ENCODE measurements around the gene POLR1B. TPM values are rescaled to one million over a fixed set of nuclear protein-coding genes. Genes with fewer than 3 reads are reported as not detected.
"Not testable (repeated sequence)": the region's sequence is repeated elsewhere in the genome, so short reads cannot be mapped to it uniquely, and the experiment has no call there.

POLR1B gene
- total and polyA plus RNA-seq, 10 of the 15 experiments (the other 5 are each of a cell fraction or from before 2014, with no cell fraction given): 13.4 to 55.8 (median 35.9) TPM

DNA sequence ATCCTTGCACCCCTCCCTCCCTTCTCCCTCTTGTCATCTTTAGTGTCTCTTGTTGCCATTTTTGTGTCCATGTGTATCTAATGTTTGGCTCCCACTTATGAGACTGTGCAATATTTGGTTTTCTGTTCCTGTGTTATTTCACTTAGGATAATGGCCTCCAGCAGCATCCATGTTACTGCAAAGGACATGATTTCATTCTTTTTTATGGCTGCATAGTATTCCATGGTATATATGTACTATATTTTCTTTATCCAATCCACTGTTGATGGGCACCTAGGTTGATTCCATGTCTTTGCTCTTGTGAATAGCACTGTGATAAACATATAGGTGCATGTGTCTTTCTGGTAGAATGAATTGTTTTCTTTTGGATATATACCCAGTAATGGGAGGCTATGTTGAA lies 5.6 kb upstream of the POLR1B start:
- BruUV-seq (replicated peaks); H3K79me2 ChIP-seq (ENCODE audit: control insufficient read depth, insufficient read depth, low read length); intact Hi-C loops (cut with micrococcal nuclease; ENCODE audit: unreplicated experiment); H3K9ac ChIP-seq (ENCODE audit: control insufficient read depth, insufficient read depth, low read length); H3K4me2 ChIP-seq (ENCODE audit: control insufficient read depth, insufficient read depth); H3K27me3 ChIP-seq (replicated peaks in 1 of 2; ENCODE audit: control insufficient read depth in 2 of 2, insufficient read depth in 2 of 2, low read length in 1 of 2); DNase-seq (ENCODE audit: low read depth, low spot score); H3K4me1 ChIP-seq (ENCODE audit: control insufficient read depth, insufficient read depth, low read length); RAD21 ChIA-PET (ENCODE audit: unreplicated experiment); POLR2A ChIA-PET; H3K9me3 ChIP-seq (replicated peaks; ENCODE audit: control insufficient read depth, insufficient read depth, low read length); H4K20me1 ChIP-seq (ENCODE audit: control insufficient read depth, insufficient read depth); H3K27ac ChIP-seq (ENCODE audit: control insufficient read depth, insufficient read depth); H2AFZ ChIP-seq (ENCODE audit: control insufficient read depth, low read depth, low read length); ATAC-seq; H3K4me3 ChIP-seq; SMC1A ChIA-PET (ENCODE audit: uncharacterized antibody, unreplicated experiment); H3K36me3 ChIP-seq (ENCODE audit: control insufficient read depth in 2 of 2, insufficient read depth in 2 of 2, low read length in 1 of 2); FAIRE-seq; in situ Hi-C loops (cut with MboI): not testable (repeated sequence)
- CTCF ChIA-PET: interaction anchor here (1.1 kb wide), 1 partner anchor 57 kb away, joined by 4 read pairs; no protein-coding TSS in a partner anchor

DNA sequence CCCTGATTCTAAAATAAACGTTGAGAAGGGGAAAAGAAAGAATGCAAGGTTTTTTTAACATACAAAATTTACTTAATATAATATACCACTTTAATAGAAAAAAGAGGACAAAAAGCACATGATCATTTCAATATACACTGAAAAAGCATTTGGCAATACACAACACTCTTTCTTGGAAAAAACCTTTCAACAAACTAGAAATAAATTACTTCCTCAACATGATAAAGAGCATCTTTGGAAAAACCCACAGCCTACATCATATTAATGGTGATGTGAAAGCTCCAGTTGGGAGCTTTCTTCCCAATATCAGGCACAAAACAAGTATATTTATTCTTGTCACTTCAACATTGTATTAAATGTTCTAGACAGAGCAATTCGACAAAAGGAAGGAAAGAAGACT lies 3.0 kb upstream of the POLR1B start:
- Histone ChIP-seq H4K20me1 (ENCODE audit: control insufficient read depth, insufficient read depth) (no peaks in the 10 kb centered on the region), H3K4me2 (ENCODE audit: control insufficient read depth, insufficient read depth) (no peak overlapping the region), H3K36me3 (ENCODE audit: control insufficient read depth in 2 of 2, insufficient read depth in 2 of 2, low read length in 1 of 2) (no peaks in the 10 kb centered on the region), H3K9me3 (replicated peaks; ENCODE audit: control insufficient read depth, insufficient read depth, low read length) (no peaks in the 10 kb centered on the region), H3K27ac (ENCODE audit: control insufficient read depth, insufficient read depth) (no peak overlapping the region), H3K79me2 (ENCODE audit: control insufficient read depth, insufficient read depth, low read length) (peaks cover 23% of the 10 kb centered on the region), H2AFZ (ENCODE audit: control insufficient read depth, low read depth, low read length) (no peak overlapping the region), H3K9ac (ENCODE audit: control insufficient read depth, insufficient read depth, low read length) (no peak overlapping the region), H3K4me3 (no peak overlapping the region), H3K4me1 (ENCODE audit: control insufficient read depth, insufficient read depth, low read length) (no peaks in the 10 kb centered on the region), H3K27me3 (replicated peaks in 1 of 2; ENCODE audit: control insufficient read depth in 2 of 2, insufficient read depth in 2 of 2, low read length in 1 of 2) (no peaks in the 10 kb centered on the region)
- no peak for DNase-seq (ENCODE audit: low read depth, low spot score)
- in situ Hi-C loops (cut with MboI) (no loop called here), intact Hi-C loops (cut with micrococcal nuclease; ENCODE audit: unreplicated experiment) (no loop called here)
- POLR2A ChIA-PET: no interaction called here
- SMC1A ChIA-PET (ENCODE audit: uncharacterized antibody, unreplicated experiment): no interaction called here
- RAD21 ChIA-PET (ENCODE audit: unreplicated experiment): interaction anchor here (1.2 kb wide), 1 partner anchor 44 kb away, joined by 4 read pairs; no protein-coding TSS in a partner anchor
- no peak for ATAC-seq
- CTCF ChIA-PET: no interaction called here
- 66% methylated on average over 2 of the region's 2 CpGs for WGBS (ENCODE audit: insufficient coverage, insufficient replicate concordance, low lambda C conversion rate, missing lambda C conversion rate)
- no TSS peak for BruUV-seq (replicated peaks)
- TF ChIP-seq IKZF2 (IDR thresholded peaks at IDR 0.05) (no peak), ZNF207 (IDR thresholded peaks at IDR 0.05; ENCODE audit: borderline replicate concordance) (no peak), PAX8 (IDR thresholded peaks at IDR 0.05) (no peak), CBX5 (IDR thresholded peaks at IDR 0.05; ENCODE audit: low read depth) (no peak), FOXM1 (IDR thresholded peaks at IDR 0.05; ENCODE audit: low read depth, low read length) (no peak), RAD21 (IDR thresholded peaks at IDR 0.05; ENCODE audit: insufficient read depth, low read depth, low read length) (no peak), CREB1 (IDR thresholded peaks at IDR 0.05; ENCODE audit: low read depth) (no peak), YY1 (IDR thresholded peaks at IDR 0.05; ENCODE audit: low read depth, low read length) (no peak), SPI1 (IDR thresholded peaks at IDR 0.05; ENCODE audit: borderline replicate concordance, insufficient read depth, low read depth, low read length) (no peak), STAT1 (conservative IDR thresholded peaks at IDR 0.05) (no peak), MTA2 (IDR thresholded peaks at IDR 0.05; ENCODE audit: low read depth) (no peak), ZNF24 (IDR thresholded peaks at IDR 0.05) (no peak)
- TF ChIP-seq, protein P1, sequence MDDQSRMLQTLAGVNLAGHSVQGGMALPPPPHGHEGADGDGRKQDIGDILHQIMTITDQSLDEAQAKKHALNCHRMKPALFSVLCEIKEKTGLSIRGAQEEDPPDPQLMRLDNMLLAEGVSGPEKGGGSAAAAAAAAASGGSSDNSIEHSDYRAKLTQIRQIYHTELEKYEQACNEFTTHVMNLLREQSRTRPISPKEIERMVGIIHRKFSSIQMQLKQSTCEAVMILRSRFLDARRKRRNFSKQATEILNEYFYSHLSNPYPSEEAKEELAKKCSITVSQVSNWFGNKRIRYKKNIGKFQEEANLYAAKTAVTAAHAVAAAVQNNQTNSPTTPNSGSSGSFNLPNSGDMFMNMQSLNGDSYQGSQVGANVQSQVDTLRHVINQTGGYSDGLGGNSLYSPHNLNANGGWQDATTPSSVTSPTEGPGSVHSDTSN (IDR thresholded peaks at IDR 0.05; ENCODE audit: insufficient replicate concordance, low read depth, low read length): no peak
- FAIRE-seq: no peak

Data from GM12878 (cell line).